PFSK-1 (cell line): ENCODE data around the gene ANKK1.

Experiments
- FOXP2 ChIP-seq: optimal IDR thresholded peaks from 2 replicates; pipeline ENCODE3; 2011; ENCODE audit warnings: borderline replicate concordance, control low read depth, inconsistent platforms; ENCODE audit not compliant: insufficient read depth; ENCODE audit errors: extremely low read length, extremely low read depth
- POLR2AphosphoS5 ChIP-seq: IDR thresholded peaks from 2 replicates; pipeline ENCODE4 v1.6.1; 2012; ENCODE audit warnings: low read depth, mild to moderate bottlenecking, control low read depth, low read length, moderate library complexity
- SIN3A ChIP-seq: IDR thresholded peaks from 2 replicates; pipeline ENCODE4 v1.6.1; 2012; ENCODE audit warnings: mild to moderate bottlenecking, low read length, moderate library complexity, borderline replicate concordance; ENCODE audit not compliant: insufficient read depth
- TAF1 ChIP-seq: IDR thresholded peaks from 2 replicates; pipeline ENCODE4 v1.6.1; 2012; ENCODE audit warnings: low read length, control low read depth, borderline replicate concordance; ENCODE audit not compliant: insufficient read depth
- TF ChIP-seq, protein P1 (sequence below), 2 experiments: IDR thresholded peaks; 2 replicates each; pipeline versions ENCODE4 v1.6.1 to v1.8.0; 2011 to 2012; ENCODE audit warnings: low read depth in 2 of 2, low read length in 2 of 2, control low read depth in 1 of 2, inconsistent platforms in 1 of 2, mild to moderate bottlenecking in 1 of 2, moderate library complexity in 1 of 2; ENCODE audit not compliant: insufficient read depth in 1 of 2

ANKK1 gene

DNA sequence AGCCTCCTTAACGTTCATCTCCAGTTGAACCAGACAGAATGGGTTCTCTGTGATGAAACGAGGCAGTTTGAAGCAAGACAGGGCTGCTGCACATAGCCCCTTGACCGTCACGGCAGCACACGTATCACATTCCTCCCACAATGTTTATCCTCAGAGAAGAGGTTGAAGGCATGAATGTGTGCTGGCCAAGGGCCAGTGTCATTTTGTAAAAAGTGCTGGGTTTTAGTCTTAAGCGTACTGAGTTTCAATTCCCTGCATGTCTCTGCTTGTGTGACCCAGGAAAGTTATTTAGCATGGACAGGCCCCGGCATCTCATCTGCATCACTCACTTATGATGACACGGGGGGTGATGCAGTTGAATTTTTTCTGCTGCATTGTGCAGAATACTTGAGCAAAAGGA, 41.6 kb upstream of the ANKK1 start:
- TF ChIP-seq TAF1 (no peak), SIN3A (no peak), POLR2AphosphoS5 (no peak), FOXP2 (no peak)
- TF ChIP-seq, protein P1, sequence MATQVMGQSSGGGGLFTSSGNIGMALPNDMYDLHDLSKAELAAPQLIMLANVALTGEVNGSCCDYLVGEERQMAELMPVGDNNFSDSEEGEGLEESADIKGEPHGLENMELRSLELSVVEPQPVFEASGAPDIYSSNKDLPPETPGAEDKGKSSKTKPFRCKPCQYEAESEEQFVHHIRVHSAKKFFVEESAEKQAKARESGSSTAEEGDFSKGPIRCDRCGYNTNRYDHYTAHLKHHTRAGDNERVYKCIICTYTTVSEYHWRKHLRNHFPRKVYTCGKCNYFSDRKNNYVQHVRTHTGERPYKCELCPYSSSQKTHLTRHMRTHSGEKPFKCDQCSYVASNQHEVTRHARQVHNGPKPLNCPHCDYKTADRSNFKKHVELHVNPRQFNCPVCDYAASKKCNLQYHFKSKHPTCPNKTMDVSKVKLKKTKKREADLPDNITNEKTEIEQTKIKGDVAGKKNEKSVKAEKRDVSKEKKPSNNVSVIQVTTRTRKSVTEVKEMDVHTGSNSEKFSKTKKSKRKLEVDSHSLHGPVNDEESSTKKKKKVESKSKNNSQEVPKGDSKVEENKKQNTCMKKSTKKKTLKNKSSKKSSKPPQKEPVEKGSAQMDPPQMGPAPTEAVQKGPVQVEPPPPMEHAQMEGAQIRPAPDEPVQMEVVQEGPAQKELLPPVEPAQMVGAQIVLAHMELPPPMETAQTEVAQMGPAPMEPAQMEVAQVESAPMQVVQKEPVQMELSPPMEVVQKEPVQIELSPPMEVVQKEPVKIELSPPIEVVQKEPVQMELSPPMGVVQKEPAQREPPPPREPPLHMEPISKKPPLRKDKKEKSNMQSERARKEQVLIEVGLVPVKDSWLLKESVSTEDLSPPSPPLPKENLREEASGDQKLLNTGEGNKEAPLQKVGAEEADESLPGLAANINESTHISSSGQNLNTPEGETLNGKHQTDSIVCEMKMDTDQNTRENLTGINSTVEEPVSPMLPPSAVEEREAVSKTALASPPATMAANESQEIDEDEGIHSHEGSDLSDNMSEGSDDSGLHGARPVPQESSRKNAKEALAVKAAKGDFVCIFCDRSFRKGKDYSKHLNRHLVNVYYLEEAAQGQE (IDR thresholded peaks at IDR 0.05; ENCODE audit: insufficient read depth in 1 of 2, low read depth in 2 of 2, low read length in 2 of 2) = no peak

DNA sequence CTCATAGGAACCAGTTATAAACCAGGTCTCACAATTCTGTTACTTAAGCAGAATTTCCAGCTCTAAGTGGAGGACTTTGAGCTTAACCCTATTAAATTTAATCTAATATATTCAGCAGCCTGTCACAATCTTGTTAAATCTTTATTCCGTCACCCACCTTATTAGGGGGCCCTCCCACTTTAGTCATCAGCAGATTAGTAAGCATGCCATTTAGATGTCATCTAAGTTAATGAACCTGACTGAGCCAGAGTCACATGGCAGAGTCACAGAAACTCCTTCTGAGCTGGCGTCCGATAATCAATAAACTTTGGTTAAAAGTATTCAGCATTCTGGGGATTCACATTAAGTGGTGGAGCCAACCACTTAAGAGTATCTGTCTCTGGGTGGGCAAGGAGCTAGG, 38.1 kb upstream of the ANKK1 start:
- TF ChIP-seq FOXP2 = no peak
- no peak for TF ChIP-seq POLR2AphosphoS5
- TF ChIP-seq SIN3A = no peak
- TF ChIP-seq TAF1 = no peak
- TF ChIP-seq, protein P1 (IDR thresholded peaks at IDR 0.05; ENCODE audit: insufficient read depth in 1 of 2, low read depth in 2 of 2, low read length in 2 of 2) = no peak

DNA sequence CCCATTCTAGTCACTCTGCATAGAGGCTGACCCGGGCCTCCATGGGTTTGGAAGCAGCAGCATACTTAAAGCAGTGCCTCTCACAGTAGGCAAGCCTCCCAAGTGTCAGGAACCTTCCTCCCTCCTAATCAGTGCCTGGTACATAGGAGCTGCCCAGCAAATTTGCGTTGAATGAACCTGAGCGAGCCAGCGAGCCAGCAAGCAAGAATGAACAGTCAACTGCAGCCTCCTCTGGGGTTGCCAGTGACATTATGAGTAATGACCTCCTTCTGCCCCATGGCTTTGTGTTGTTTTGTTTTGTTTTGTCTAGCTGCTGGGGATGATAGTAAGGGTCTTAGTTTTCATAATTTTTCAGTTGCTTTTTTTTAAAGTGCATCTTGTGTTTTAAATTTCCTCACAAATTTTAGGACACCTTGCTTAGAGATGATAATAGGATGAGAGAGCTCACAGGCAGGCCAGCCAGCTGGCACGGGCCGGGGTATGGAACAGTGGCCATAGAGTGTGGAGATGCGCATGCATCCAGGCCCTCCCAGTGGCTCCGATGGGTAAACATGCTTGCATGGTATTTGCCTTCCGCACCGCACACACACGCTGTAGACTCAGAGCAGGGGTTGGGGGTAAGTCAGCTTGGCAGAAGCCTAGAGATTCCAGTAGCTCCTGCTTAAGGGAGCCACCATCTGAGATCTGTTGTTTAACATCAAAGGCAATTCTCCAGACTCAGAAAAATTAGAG, 37.1 kb upstream of the ANKK1 start:
- no peak for TF ChIP-seq SIN3A
- TF ChIP-seq, protein P1 (IDR thresholded peaks at IDR 0.05; ENCODE audit: insufficient read depth in 1 of 2, low read depth in 2 of 2, low read length in 2 of 2) = no peak
- no peak for TF ChIP-seq POLR2AphosphoS5
- TF ChIP-seq TAF1 = no peak
- no peak for TF ChIP-seq FOXP2

DNA sequence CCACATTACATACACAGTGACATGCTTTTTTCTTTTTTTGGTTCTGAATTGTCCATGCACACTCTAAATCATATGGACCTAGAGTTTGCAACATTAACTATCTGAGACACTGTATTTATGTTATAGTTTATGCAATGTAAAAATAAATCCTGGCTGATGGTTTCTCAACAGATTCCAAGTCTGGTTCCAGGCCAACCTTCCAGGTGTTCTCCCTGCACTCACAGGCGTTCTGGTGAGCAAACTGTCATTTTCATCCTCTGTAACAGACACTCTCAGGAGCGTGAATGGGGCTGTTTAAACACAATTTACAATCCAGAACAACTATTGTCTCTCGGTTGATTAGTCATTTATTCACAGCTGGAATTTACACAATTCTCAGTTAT, 36.5 kb upstream of the ANKK1 start:
- no peak for TF ChIP-seq POLR2AphosphoS5
- no peak for TF ChIP-seq SIN3A

DNA sequence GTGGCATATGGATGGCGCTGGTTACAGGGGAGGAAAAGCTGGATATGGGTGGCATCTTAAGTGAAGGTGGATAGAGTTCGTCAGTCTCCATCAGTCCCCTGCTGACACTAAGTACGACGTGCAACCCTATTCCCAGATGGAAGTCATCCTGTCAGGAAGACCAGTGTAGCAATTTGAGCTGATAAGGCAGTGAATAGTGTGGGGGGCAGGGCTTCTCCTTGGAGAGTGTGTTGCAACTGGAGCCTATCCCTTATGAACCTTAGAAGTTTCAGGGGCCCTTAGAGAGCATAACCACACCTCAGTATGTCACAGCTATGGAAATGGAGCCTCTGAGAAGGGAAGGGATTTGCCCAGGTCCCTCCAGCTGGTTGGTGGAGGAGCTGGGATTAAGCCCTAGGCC, 36.1 kb upstream of the ANKK1 start:
- TF ChIP-seq, protein P1 (IDR thresholded peaks at IDR 0.05; ENCODE audit: insufficient read depth in 1 of 2, low read depth in 2 of 2, low read length in 2 of 2) = no peak
- no peak for TF ChIP-seq TAF1
